GM21360 (cell line): Measurements from ENCODE around the gene ASB4.
"Not testable (repeated sequence)": the region's sequence is repeated elsewhere in the genome, so short reads cannot be mapped to it uniquely, and the experiment has no call there.

Experiments
- ATAC-seq: cut with Tn5 transposase; IDR thresholded peaks from one replicate; pipeline ENCODE4 v1.9.1; 2021; ENCODE audit warnings: mild to moderate bottlenecking, moderate library complexity; ENCODE audit not compliant: unreplicated experiment

ASB4 gene

DNA sequence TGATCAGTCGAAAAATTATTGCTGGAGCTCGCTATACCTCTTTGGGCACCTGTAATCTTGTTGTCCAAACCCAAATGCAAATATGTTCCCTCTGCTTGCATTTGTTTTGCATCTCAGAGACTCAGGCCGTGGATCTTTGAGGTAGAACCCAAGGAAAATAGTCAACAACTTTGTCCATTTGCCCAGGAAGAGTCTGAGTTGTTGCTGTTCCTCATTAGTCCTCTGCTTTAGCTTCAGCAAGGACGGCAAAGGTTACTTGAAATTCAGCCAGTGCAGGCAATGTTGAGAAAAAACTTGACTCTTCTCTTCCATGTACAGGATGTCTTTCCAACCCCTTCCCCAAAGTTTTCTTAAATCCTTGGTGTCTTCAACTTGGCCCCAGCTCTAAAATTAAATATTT, 64.8 kb downstream of the ASB4 start:
- ATAC-seq = no peak

DNA sequence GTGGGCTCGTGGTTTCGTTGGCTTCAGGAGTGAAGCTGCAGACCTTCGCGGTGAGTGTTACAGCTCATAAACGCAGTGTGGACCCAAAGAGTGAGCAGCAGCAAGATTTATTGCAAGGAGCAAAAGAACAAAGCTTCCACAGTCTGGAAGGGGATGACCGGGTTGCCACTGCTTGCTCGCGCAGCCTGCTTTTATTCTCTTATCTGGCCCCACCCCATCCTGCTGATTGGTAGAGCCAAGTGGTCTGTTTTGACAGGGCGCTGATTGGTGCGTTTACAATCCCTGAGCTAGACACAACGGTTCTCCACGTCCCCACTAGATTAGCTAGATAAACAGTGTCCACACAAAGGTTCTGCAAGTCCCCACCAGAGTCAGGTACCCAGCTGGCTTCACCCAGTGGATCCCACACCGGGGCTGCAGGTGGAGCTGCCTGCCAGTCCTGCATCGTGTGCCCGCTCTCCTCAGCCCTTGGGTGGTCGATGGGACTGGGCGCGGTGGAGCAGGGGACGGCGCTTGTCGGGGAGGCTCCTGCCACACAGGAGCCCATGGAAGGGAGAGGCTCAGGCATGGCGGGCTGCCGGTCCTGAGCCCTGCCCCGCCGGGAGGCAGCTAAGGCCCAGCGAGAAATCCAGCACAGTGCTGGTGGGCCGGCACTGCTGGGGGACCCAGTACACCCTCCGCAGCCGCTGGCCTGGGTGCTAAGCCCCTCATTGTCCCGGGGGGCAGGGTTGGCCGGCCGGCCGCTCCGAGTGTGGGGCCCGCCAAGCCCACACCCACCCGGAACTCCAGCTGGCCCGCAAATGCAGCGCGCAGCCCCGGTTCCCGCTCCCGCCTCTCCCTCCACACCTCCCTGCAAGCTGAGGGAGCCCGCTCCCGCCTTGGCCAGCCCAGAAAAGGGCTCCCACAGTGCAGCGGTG, 66.5 kb downstream of the ASB4 start:
- not testable (repeated sequence) for ATAC-seq

DNA sequence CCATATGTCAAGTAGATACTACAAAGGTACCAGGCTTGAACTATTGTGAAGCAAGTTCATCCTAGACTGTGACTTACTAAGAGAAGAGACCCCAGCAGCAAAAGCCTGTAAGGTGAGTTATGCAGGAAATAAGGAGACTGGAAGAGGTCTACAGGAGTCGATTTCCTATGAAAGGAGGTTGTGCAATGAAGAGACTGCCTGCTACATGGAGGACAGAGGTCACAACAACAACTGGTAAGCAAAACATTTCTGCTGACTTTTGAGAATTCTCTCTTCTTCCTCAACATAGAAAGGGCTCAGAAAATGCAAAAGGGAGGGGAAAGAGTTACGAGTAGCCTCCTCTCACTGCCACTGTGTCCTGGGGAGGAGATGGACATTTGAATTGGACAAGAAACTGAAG, 68.2 kb downstream of the ASB4 start:
- no peak for ATAC-seq

GRCh38 chr7:95556777-95557176, 71.0 kb downstream of the ASB4 start:
- ATAC-seq = no peak

GRCh38 chr7:95558864-95559263, 73.1 kb downstream of the ASB4 start:
- no peak for ATAC-seq

GRCh38 chr7:95560674-95561073, 74.9 kb downstream of the ASB4 start:
- no peak for ATAC-seq

- ATAC-seq = no peak
Observed at GRCh38 chr7:95569720-95570119, 84.0 kb downstream of the ASB4 start.

DNA sequence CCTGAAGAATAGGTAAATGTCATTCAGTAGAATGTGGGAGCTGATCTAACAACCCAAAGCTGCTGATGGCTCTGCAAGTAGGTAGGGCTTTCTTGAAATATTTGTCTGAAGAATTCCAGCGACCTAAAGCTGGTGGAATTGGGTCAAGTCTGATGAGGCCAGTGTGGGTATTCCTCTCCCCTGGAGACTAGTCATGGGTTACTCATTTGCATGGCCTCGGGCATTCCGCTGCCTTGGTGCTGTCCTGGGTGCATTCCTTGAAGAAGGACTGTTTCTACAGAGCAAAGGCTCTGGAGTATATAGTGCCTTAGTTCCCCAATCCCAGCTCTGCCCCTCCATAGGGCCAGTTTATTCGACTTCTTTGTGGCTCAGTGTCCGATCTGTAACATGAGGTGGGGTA, 91.4 kb downstream of the ASB4 start:
- ATAC-seq = no peak

- ATAC-seq = no peak
Observed at GRCh38 chr7:95578299-95578855, 92.6 kb downstream of the ASB4 start.

DNA sequence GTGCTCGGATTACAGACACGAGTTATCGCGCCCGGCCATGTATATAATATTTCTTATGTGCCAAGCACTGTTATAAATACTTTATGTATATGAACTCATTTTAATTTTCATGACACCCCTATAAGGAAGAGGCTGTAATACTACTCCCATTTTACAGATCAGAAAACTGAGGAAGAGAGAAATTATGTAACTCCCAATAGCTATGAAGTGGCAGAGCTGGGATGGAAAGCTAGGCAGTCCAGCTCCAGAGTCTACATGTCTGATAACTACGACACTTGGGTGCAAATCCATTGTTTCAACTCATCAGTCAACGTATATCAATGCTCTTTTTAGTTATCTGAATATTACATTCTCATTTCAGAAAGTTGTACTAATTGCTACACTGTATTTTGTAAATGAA, 93.6 kb downstream of the ASB4 start:
- ATAC-seq = no peak

GRCh38 chr7:95581467-95581866, 95.7 kb downstream of the ASB4 start:
- no peak for ATAC-seq

DNA sequence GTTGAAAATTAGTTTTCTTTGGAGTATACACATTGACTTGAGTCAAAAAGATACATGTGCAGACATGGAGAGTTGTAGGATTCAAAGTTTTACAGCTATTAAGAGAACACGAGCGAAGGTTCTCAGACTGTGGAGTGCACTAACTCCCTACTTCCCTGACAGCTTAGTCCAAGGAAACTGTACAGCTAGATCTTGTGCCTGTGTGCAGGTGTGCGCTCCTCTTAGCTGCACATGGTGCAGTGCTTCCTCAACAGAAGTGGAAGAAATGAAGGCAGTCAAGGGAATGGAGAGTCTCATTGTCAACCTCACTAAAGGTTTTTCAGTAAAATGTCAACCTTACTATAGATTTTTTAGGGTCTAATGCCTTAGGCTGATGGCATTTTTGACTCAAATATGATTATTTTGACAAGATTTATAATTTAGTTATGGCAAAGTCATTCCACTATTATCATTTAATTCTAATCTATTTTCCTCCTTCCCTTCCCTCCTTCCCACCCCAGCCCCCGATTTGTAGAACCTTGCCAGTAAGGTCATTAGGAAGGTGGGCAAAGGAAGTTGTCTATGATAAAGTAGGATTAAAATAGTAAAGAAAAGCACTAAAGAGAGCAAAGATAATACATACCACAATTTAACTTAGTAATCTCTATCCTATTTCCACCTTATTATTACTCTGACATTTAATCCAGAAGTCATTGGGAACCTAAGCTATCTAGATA, 97.0 kb downstream of the ASB4 start:
- ATAC-seq = no peak

- ATAC-seq = no peak
Observed at GRCh38 chr7:95583834-95584621, 98.3 kb downstream of the ASB4 start.

DNA sequence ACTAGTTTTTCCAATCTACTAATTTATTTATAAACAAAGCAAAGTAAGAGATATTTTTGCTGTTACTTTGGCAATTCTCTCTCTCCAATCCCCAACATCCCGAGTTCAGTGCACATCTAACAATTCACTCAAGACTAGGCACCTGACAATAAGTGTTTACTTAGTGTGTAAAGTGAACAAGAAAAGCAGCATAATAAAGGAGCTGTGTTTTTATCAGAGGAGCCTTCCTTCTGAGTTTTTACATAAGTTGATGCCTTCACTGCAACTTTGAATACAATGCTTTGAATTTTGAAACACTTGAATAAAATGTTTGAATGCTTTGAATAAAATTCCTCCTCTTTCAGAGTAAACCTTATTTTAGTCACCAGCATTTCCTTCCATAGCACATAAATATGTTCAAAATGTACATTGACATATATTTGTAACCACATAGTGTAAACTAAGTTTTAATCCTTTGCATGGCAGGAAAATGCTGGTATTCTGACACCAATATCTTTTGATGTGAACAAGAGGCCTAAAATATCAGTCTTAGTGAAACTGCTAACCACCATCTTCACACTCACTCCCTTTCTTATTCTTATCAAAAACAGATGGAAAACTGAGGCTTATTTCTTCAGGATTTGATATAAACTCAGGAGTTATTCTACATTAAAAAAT, 99.2 kb downstream of the ASB4 start:
- ATAC-seq = no peak

GRCh38 chr7:95585426-95585789, 99.7 kb downstream of the ASB4 start:
- no peak for ATAC-seq

DNA sequence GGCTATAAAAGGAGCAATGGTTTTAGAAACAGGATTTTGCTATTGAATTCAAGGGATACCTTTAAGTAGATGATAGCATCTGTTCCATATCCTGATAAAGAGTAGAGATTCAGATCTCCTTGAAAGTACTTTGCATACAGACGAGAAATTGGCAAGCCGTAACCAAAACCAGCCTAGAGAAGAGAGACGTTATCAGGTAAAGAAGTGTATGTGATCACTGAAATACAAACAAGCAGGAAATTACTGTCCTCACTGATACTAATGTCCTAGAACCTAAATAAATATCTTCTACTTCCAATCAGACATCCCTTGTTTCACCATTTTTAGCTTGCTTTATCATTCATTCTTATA, 101.2 kb downstream of the ASB4 start:
- ATAC-seq = no peak

- ATAC-seq = no peak
Observed at GRCh38 chr7:95589031-95589430, 103.3 kb downstream of the ASB4 start.

DNA sequence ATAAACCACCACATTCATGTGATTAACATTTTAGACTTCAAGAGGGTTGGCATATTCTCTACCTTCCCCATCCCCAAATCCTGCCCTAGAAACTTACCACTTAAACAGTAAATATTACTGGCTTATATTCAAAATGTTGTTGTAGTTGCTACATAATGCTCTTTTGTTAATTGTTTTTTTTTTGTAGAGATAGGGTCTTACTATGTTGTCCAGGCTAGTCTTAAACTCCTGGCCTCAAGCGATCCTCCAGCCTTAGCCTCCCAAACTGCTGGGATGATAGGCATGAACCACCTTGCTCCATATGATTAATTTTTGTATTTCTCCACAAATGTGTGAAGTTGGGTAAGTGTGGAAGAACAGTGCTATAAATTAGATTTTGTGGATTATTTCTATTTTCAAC, 104.0 kb downstream of the ASB4 start:
- no peak for ATAC-seq
